A549 treated with AZD9567 at 1 μM for 4 hours (cell line): ENCODE measurements around the gene THUMPD1. TPM values are rescaled to one million over a fixed set of nuclear protein-coding genes. Genes with fewer than 3 reads are reported as not detected.

Experiments
- total RNA-seq: library from RNA; stranded (reverse); fragments of 200-300 nt; extraction: Qiagen RNA extraction; gene quantifications from 5 replicates; pipeline ENCODE4 v1.2.3, GENCODE V29; 2022; ENCODE audit not compliant: insufficient read depth

THUMPD1 gene
- 20.3 to 37.0 TPM (median 22.6 TPM) in 5 replicates for total RNA-seq

DNA sequence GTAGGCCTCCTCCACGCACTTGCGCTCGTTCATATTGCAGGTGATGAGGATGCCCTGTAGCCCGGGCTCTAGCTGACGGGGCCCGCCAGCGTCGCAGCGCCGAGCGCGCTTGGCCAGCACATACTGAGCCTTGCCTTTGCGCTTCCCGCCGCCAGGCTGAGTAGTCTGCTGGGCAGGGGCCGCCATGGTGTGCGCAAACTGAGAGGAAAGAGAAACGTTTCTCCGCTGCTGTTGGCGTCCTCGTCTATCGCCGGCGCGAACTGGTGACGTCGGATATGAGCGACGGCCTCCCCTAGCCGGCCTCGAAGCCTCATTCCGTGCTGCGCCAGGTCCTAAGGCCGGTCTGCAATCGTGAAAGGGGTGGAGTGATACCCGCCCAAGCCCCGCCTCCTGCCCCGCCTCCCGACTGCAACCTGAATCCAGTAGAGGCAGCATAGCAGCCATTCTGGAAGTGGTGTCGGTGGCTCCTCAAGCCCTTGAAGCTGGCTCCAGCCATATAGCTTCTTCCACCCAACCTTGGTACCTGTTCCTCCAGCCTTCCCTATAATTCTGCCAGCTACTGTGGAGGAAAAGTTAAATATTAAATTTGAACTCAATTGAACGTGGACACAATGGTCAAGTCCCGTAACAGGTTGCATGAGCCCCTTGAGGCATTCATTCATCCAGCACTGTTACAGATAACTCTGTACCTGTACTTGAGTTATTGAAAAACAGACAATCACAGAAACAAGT is at the start of gene THUMPD1:
TSS of gene THUMPD1 (minus strand) at position 265 of the 732 bp plus-strand sequence. CDS start at position 186, 79 bp downstream.

GRCh38 chr16:20763461-20764232 is 22.0 kb upstream of the THUMPD1 start, which contains the start of gene ACSM3:
Gene ACSM3, plus strand, starts transcription at chr16:20764014. Its CDS starts 6,021 bp downstream, at chr16:20770035.

Other genes starting within 250 kb of the THUMPD1 start
- gene ACSM2B, start 165.5 kb downstream of the THUMPD1 start, total RNA-seq, result not detected in 5 replicates
- gene ACSM1, start 44.1 kb downstream of the THUMPD1 start, total RNA-seq, result not detected in 5 replicates
- 3.5 to 5.6 TPM (median 4.4 TPM) in 5 replicates for gene ACSM3, start 22.2 kb upstream of the THUMPD1 start, total RNA-seq
- gene ERI2, start 64.7 kb upstream of the THUMPD1 start, total RNA-seq, result 6.8 to 15.4 TPM (median 14.0 TPM) in 5 replicates
- gene REXO5, start 64.7 kb upstream of the THUMPD1 start, total RNA-seq, result 3.9 to 9.2 TPM (median 4.4 TPM) in 5 replicates
- 6.0 to 7.8 TPM (median 6.7 TPM) in 5 replicates for gene DCUN1D3, start 158.5 kb upstream of the THUMPD1 start, total RNA-seq
- 28.0 to 37.2 TPM (median 32.5 TPM) in 5 replicates for gene LYRM1, start 159.0 kb upstream of the THUMPD1 start, total RNA-seq